Smooth muscle cell (in vitro differentiated cells): ENCODE results near the gene PRAC2. TPM values are rescaled to one million over a fixed set of nuclear protein-coding genes. Genes with fewer than 3 reads are reported as not detected.

Source experiments
- DNase-seq: peaks from one replicate; lab custom pipeline; 2025; ENCODE audit not compliant: unreplicated experiment; lab: John Stamatoyannopoulos, UW
- H2AFZ ChIP-seq: fragments of 200-600 bp; sonication (generic); 2 replicates; pipeline ENCODE4 v1.6.0; 2016; ENCODE audit warnings: antibody characterized with exemption, low read depth, mild to moderate bottlenecking
- H3F3A ChIP-seq: fragments of 200-600 bp; sonication (generic); 2 replicates; pipeline ENCODE4 v1.6.0; 2017; ENCODE audit warnings: antibody characterized with exemption, low read depth
- H3K27ac ChIP-seq: fragments of 200-600 bp; sonication (generic); 2 replicates; pipeline ENCODE4 v1.5.1; 2016; ENCODE audit warnings: low read depth, mild to moderate bottlenecking
- H3K27me3 ChIP-seq: fragments of 200-600 bp; sonication (generic); 2 replicates; pipeline ENCODE4 v1.6.1; 2016; ENCODE audit warnings: low read depth, mild to moderate bottlenecking
- H3K36me3 ChIP-seq: fragments of 200-600 bp; sonication (generic); 2 replicates; pipeline ENCODE4 v1.5.1; 2016; ENCODE audit warnings: low read depth
- H3K4me1 ChIP-seq: fragments of 200-600 bp; sonication (generic); 2 replicates; pipeline ENCODE4 v1.5.1; 2016; ENCODE audit warnings: low read depth
- H3K4me2 ChIP-seq: fragments of 200-600 bp; sonication (generic); 2 replicates; pipeline ENCODE4 v1.6.0; 2016; ENCODE audit warnings: mild to moderate bottlenecking
- H3K4me3 ChIP-seq: fragments of 200-600 bp; sonication (generic); 2 replicates; pipeline ENCODE4 v1.5.1; 2016; ENCODE audit warnings: mild to moderate bottlenecking
- H3K79me2 ChIP-seq: fragments of 200-600 bp; sonication (generic); 2 replicates; pipeline ENCODE4 v1.6.0; 2016; ENCODE audit warnings: low read depth, mild to moderate bottlenecking
- H3K9ac ChIP-seq: fragments of 200-600 bp; sonication (generic); 2 replicates; pipeline ENCODE4 v1.6.0; 2016; ENCODE audit warnings: low read depth
- H3K9me3 ChIP-seq: fragments of 200-600 bp; sonication (generic); replicated peaks from 2 replicates; pipeline ENCODE4 v1.5.1; 2016; ENCODE audit warnings: low read depth
- H4K20me1 ChIP-seq: fragments of 200-600 bp; sonication (generic); 2 replicates; pipeline ENCODE4 v1.6.0; 2016; ENCODE audit warnings: low read depth
- WGBS: methylation state at CpG from one replicate; pipeline ENCODE4 v1.1.7; 2016; ENCODE audit warnings: low lambda C conversion rate; 5-methylcytosine and 5-hydroxymethylcytosine counted together
- polyA plus RNA-seq: library from polyadenylated mRNA; unstranded; fragments of >200 nt; fragmentation: Nextera tagmentation; extraction: Ambion mirVana; gene quantifications from 2 replicates; pipeline ENCODE4 v1.2.1, GENCODE V29; 2016
- total RNA-seq: library from RNA; depleted of rRNA; stranded (reverse); fragments of >200 nt; gene quantifications from 2 replicates; pipeline ENCODE4 v1.2.3, GENCODE V29; 2014
- TF ChIP-seq, protein P1 (sequence below): fragments of 200-600 bp; sonication (generic); IDR thresholded peaks from 2 replicates; pipeline ENCODE4 v1.5.1; 2017; ENCODE audit warnings: borderline replicate concordance, mild to moderate bottlenecking, antibody characterized with exemption; ENCODE audit not compliant: insufficient read depth, poor library complexity, severe bottlenecking

The PRAC2 gene
- total and polyA plus RNA-seq, 2 experiments from 2014 or later = 3.5 to 7.8 TPM

GRCh38 chr17:48753794-48754499, 31.0 kb downstream of the PRAC2 start:
- no peaks in the 10 kb centered on the region for H3K36me3 ChIP-seq
- peak overlapping the region; percentile 84 for H3K4me2 ChIP-seq
- H3K4me3 ChIP-seq = no peak overlapping the region
- H3K79me2 ChIP-seq = no peaks in the 10 kb centered on the region
- peaks cover 95% of the 10 kb centered on the region for H3K27me3 ChIP-seq
- no peak overlapping the region for H3K9ac ChIP-seq
- TF ChIP-seq, protein P1, sequence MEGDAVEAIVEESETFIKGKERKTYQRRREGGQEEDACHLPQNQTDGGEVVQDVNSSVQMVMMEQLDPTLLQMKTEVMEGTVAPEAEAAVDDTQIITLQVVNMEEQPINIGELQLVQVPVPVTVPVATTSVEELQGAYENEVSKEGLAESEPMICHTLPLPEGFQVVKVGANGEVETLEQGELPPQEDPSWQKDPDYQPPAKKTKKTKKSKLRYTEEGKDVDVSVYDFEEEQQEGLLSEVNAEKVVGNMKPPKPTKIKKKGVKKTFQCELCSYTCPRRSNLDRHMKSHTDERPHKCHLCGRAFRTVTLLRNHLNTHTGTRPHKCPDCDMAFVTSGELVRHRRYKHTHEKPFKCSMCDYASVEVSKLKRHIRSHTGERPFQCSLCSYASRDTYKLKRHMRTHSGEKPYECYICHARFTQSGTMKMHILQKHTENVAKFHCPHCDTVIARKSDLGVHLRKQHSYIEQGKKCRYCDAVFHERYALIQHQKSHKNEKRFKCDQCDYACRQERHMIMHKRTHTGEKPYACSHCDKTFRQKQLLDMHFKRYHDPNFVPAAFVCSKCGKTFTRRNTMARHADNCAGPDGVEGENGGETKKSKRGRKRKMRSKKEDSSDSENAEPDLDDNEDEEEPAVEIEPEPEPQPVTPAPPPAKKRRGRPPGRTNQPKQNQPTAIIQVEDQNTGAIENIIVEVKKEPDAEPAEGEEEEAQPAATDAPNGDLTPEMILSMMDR = no peak
- H3K9me3 ChIP-seq = no peaks in the 10 kb centered on the region
- no peaks in the 10 kb centered on the region for H3F3A ChIP-seq
- H3K27ac ChIP-seq = no peak overlapping the region
- no peaks in the 10 kb centered on the region for H4K20me1 ChIP-seq
- H2AFZ ChIP-seq = no peak overlapping the region
- no peak for DNase-seq
- H3K4me1 ChIP-seq = peaks cover 8% of the 10 kb centered on the region
- 19% methylated on average over 22 of the region's 22 CpGs for WGBS

- no peaks in the 10 kb centered on the region for H3F3A ChIP-seq
- peak overlapping the region; percentile 31 for H3K4me3 ChIP-seq
- peaks cover 8% of the 10 kb centered on the region for H3K4me1 ChIP-seq
- TF ChIP-seq, protein P1 = no peak
- no peaks in the 10 kb centered on the region for H4K20me1 ChIP-seq
- no peak overlapping the region for H3K9ac ChIP-seq
- H3K27ac ChIP-seq = no peak overlapping the region
- 6% methylated on average over 52 of the region's 52 CpGs for WGBS
- H2AFZ ChIP-seq = no peak overlapping the region
- peaks cover 95% of the 10 kb centered on the region for H3K27me3 ChIP-seq
- H3K36me3 ChIP-seq = no peaks in the 10 kb centered on the region
- H3K4me2 ChIP-seq = peak overlapping the region; percentile 84
- H3K79me2 ChIP-seq = no peaks in the 10 kb centered on the region
- DNase-seq = no peak
- H3K9me3 ChIP-seq = no peaks in the 10 kb centered on the region
Observed at GRCh38 chr17:48754500-48755261, 31.7 kb downstream of the PRAC2 start.

GRCh38 chr17:48755356-48755755, 32.4 kb downstream of the PRAC2 start:
- peak overlapping the region; percentile 31 for H3K4me3 ChIP-seq
- H4K20me1 ChIP-seq = no peaks in the 10 kb centered on the region
- H3K9me3 ChIP-seq = no peaks in the 10 kb centered on the region
- peak overlapping the region; percentile 84 for H3K4me2 ChIP-seq
- no peak overlapping the region for H3K27ac ChIP-seq
- WGBS = 49% methylated on average over 8 of the region's 8 CpGs
- H3K79me2 ChIP-seq = no peaks in the 10 kb centered on the region
- no peaks in the 10 kb centered on the region for H3F3A ChIP-seq
- H3K4me1 ChIP-seq = peaks cover 8% of the 10 kb centered on the region
- DNase-seq = no peak
- H3K36me3 ChIP-seq = no peaks in the 10 kb centered on the region
- H3K9ac ChIP-seq = no peak overlapping the region
- H3K27me3 ChIP-seq = peaks cover 89% of the 10 kb centered on the region
- no peak overlapping the region for H2AFZ ChIP-seq
- TF ChIP-seq, protein P1 = no peak
